HEK293 (cell line): ENCODE results near the gene ZBTB25.

ENCODE experiments used
- CTCF ChIA-PET: fragments of 350-600 bp; formaldehyde crosslinking; extraction: SDS; loops from one replicate; lab custom pipeline; 2021; ENCODE audit warnings: antibody characterized with exemption; lab: Yijun Ruan, JAX
- POLR2A ChIA-PET: fragments of 300-600 bp; formaldehyde crosslinking; extraction: SDS; loops from one replicate; lab custom pipeline; 2020; ENCODE audit warnings: antibody characterized with exemption, inconsistent platforms; lab: Yijun Ruan, JAX
- H3K27ac ChIP-seq: fragments of 200-500 bp; sonication (Bioruptor generic); 2 replicates; pipeline ENCODE4 v1.5.1; 2014; ENCODE audit warnings: low read depth, low read length, control low read depth, inconsistent platforms; ENCODE audit errors: extremely low read depth
- H3K36me3 ChIP-seq, 2 experiments: fragments of 200-500 bp in 1 of 2; sonication (Bioruptor generic) in 1 of 2; 1 replicate in 1 of 2; 2 replicates in 1 of 2; pipeline ENCODE4 v1.5.1; 2014 to 2017; ENCODE audit warnings: inconsistent platforms in 2 of 2, low read length in 2 of 2; ENCODE audit not compliant: control insufficient read depth in 2 of 2, insufficient read depth in 1 of 2
- H3K4me1 ChIP-seq: fragments of 200-500 bp; sonication (Bioruptor generic); 2 replicates; pipeline ENCODE4 v1.5.1; 2014; ENCODE audit warnings: mild to moderate bottlenecking, low read length, inconsistent platforms; ENCODE audit not compliant: control insufficient read depth, insufficient read depth
- H3K4me3 ChIP-seq: 2 replicates; pipeline ENCODE4 v1.5.1; 2011; ENCODE audit warnings: low read depth, mild to moderate bottlenecking, control low read depth, low read length, moderate library complexity
- H3K9me3 ChIP-seq: fragments of 200-500 bp; sonication (Bioruptor generic); 2 replicates; pipeline ENCODE4 v1.5.1; 2014; ENCODE audit warnings: low read depth, low read length, inconsistent platforms; ENCODE audit not compliant: control insufficient read depth, insufficient read depth
- KLF9 ChIP-seq: fragments of 450-650 bp; formaldehyde crosslinking; IDR thresholded peaks from 2 replicates; pipeline ENCODE4 v1.5.1; 2016; ENCODE audit warnings: missing biosample characterization, missing genetic modification characterization, low read depth
- PBX3 ChIP-seq: sonication (generic); formaldehyde crosslinking; IDR thresholded peaks from 2 replicates; pipeline ENCODE4 v1.8.1; 2022; ENCODE audit warnings: mild to moderate bottlenecking, moderate library complexity, missing genetic modification reagents
- SCRT2 ChIP-seq: fragments of 450-650 bp; formaldehyde crosslinking; IDR thresholded peaks from 2 replicates; pipeline ENCODE4 v1.5.1; 2016; ENCODE audit warnings: missing biosample characterization, missing genetic modification characterization
- ZBTB10 ChIP-seq: fragments of 450-650 bp; formaldehyde crosslinking; IDR thresholded peaks from 2 replicates; pipeline ENCODE4 v1.5.1; 2016; ENCODE audit warnings: missing biosample characterization, missing genetic modification characterization
- ZNF10 ChIP-seq: fragments of 450-650 bp; formaldehyde crosslinking; IDR thresholded peaks from 2 replicates; pipeline ENCODE4 v1.5.1; 2017; ENCODE audit warnings: missing biosample characterization, missing genetic modification characterization
- ZNF2 ChIP-seq: fragments of 450-650 bp; formaldehyde crosslinking; IDR thresholded peaks from 2 replicates; pipeline ENCODE4 v1.5.1; 2016; ENCODE audit warnings: missing biosample characterization, missing genetic modification characterization
- ZNF221 ChIP-seq: fragments of 450-650 bp; formaldehyde crosslinking; IDR thresholded peaks from 2 replicates; pipeline ENCODE4 v1.5.1; 2017; ENCODE audit warnings: missing biosample characterization, missing genetic modification characterization, borderline replicate concordance
- ZNF350 ChIP-seq: fragments of 450-650 bp; formaldehyde crosslinking; IDR thresholded peaks from 2 replicates; pipeline ENCODE4 v1.5.0; 2017; ENCODE audit warnings: missing biosample characterization, mild to moderate bottlenecking, missing genetic modification characterization
- ZNF394 ChIP-seq: fragments of 450-650 bp; formaldehyde crosslinking; IDR thresholded peaks from 2 replicates; pipeline ENCODE4 v1.5.1; 2016; ENCODE audit warnings: missing biosample characterization, missing genetic modification characterization, mild to moderate bottlenecking, moderate library complexity, borderline replicate concordance
- ZNF560 ChIP-seq: fragments of 450-650 bp; formaldehyde crosslinking; IDR thresholded peaks from 2 replicates; pipeline ENCODE4 v1.5.1; 2017; ENCODE audit warnings: missing biosample characterization, missing genetic modification characterization, borderline replicate concordance
- ZNF610 ChIP-seq: fragments of 450-650 bp; formaldehyde crosslinking; IDR thresholded peaks from 2 replicates; pipeline ENCODE4 v1.5.1; 2016; ENCODE audit warnings: missing biosample characterization, missing genetic modification characterization, borderline replicate concordance
- ZNF654 ChIP-seq: fragments of 450-650 bp; formaldehyde crosslinking; IDR thresholded peaks from 2 replicates; pipeline ENCODE4 v1.5.1; 2016; ENCODE audit warnings: low read depth, missing biosample characterization, missing genetic modification characterization
- TF ChIP-seq, protein P1 (sequence below): fragments of 450-650 bp; formaldehyde crosslinking; IDR thresholded peaks from 2 replicates; pipeline ENCODE4 v1.5.1; 2016; ENCODE audit warnings: missing biosample characterization, missing genetic modification characterization
- TF ChIP-seq, protein P2 (sequence below): fragments of 450-650 bp; IDR thresholded peaks from 2 replicates; pipeline ENCODE4 v1.5.1; 2018; ENCODE audit warnings: missing biosample characterization, mild to moderate bottlenecking, missing genetic modification characterization
- TF ChIP-seq, protein P3 (sequence below): fragments of 450-650 bp; formaldehyde crosslinking; IDR thresholded peaks from 2 replicates; pipeline ENCODE4 v1.5.1; 2016; ENCODE audit warnings: missing biosample characterization, missing genetic modification characterization
- TF ChIP-seq, protein P4 (sequence below): fragments of 450-650 bp; formaldehyde crosslinking; IDR thresholded peaks from 2 replicates; pipeline ENCODE4 v1.5.1; 2016; ENCODE audit warnings: missing biosample characterization, missing genetic modification characterization
- TF ChIP-seq, protein P5 (sequence below): fragments of 450-650 bp; formaldehyde crosslinking; IDR thresholded peaks from 2 replicates; pipeline ENCODE4 v1.5.1; 2016; ENCODE audit warnings: missing biosample characterization, missing genetic modification characterization

Gene ZBTB25

DNA sequence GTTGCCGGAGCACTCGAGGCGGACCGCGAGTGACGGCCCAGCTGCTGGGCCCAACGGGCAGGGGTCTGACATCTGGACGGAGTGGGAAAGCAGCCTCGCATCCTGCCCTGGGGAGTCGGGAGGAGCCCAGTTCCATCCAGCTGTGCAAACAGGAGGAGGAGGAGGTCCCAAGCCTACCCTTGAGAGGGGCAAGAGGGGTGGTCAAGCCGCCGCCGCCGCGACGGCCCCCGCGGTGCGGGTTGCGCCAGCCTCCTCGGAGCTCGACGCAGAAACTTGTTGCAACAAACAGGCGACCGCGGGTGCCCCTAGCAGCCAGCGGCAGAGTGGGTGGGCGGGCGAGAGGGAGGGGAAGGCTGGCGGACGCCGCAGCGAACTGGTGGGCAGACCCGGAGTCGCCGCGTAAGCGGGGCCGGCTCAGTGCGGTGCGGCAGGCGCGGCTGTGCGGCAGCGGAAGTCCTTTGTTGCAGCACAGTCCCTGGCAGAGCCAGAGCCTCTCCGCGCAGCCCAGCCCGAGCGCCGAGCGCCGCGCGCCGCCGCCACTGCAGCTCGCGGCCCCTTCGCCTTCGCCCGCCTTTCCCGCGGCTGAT lies 765 bp upstream of the ZBTB25 start, which contains the start of gene ZBTB1 (continued):
- TF ChIP-seq, protein P1, sequence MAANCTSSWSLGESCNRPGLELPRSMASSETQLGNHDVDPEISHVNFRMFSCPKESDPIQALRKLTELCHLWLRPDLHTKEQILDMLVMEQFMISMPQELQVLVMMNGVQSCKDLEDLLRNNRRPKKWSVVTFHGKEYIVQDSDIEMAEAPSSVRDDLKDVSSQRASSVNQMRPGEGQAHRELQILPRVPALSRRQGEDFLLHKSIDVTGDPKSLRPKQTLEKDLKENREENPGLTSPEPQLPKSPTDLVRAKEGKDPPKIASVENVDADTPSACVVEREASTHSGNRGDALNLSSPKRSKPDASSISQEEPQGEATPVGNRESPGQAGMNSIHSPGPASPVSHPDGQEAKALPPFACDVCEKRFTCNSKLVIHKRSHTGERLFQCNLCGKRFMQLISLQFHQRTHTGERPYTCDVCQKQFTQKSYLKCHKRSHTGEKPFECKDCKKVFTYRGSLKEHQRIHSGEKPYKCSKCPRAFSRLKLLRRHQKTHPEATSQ, result peak; percentile 2; the same call in 1 of the 2 replicates
- TF ChIP-seq ZNF10 (tag by site-specific recombination), result no peak
- peak; percentile 41; the same call in 1 of the 2 replicates for TF ChIP-seq KLF9 (tag by site-specific recombination)
- no peak for TF ChIP-seq ZNF560 (tag by site-specific recombination)
- no peak for TF ChIP-seq ZNF221
- TF ChIP-seq, protein P2, sequence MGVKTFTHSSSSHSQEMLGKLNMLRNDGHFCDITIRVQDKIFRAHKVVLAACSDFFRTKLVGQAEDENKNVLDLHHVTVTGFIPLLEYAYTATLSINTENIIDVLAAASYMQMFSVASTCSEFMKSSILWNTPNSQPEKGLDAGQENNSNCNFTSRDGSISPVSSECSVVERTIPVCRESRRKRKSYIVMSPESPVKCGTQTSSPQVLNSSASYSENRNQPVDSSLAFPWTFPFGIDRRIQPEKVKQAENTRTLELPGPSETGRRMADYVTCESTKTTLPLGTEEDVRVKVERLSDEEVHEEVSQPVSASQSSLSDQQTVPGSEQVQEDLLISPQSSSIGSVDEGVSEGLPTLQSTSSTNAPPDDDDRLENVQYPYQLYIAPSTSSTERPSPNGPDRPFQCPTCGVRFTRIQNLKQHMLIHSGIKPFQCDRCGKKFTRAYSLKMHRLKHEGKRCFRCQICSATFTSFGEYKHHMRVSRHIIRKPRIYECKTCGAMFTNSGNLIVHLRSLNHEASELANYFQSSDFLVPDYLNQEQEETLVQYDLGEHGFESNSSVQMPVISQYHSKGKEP, result peak; percentile 89
- no peak for TF ChIP-seq ZNF610 (tag by site-specific recombination)
- TF ChIP-seq, protein P3, sequence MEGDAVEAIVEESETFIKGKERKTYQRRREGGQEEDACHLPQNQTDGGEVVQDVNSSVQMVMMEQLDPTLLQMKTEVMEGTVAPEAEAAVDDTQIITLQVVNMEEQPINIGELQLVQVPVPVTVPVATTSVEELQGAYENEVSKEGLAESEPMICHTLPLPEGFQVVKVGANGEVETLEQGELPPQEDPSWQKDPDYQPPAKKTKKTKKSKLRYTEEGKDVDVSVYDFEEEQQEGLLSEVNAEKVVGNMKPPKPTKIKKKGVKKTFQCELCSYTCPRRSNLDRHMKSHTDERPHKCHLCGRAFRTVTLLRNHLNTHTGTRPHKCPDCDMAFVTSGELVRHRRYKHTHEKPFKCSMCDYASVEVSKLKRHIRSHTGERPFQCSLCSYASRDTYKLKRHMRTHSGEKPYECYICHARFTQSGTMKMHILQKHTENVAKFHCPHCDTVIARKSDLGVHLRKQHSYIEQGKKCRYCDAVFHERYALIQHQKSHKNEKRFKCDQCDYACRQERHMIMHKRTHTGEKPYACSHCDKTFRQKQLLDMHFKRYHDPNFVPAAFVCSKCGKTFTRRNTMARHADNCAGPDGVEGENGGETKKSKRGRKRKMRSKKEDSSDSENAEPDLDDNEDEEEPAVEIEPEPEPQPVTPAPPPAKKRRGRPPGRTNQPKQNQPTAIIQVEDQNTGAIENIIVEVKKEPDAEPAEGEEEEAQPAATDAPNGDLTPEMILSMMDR (tag by site-specific recombination), result no peak
- TF ChIP-seq ZNF350 (tag by site-specific recombination), result no peak
- no peak for TF ChIP-seq ZNF654
- TF ChIP-seq, protein P4, sequence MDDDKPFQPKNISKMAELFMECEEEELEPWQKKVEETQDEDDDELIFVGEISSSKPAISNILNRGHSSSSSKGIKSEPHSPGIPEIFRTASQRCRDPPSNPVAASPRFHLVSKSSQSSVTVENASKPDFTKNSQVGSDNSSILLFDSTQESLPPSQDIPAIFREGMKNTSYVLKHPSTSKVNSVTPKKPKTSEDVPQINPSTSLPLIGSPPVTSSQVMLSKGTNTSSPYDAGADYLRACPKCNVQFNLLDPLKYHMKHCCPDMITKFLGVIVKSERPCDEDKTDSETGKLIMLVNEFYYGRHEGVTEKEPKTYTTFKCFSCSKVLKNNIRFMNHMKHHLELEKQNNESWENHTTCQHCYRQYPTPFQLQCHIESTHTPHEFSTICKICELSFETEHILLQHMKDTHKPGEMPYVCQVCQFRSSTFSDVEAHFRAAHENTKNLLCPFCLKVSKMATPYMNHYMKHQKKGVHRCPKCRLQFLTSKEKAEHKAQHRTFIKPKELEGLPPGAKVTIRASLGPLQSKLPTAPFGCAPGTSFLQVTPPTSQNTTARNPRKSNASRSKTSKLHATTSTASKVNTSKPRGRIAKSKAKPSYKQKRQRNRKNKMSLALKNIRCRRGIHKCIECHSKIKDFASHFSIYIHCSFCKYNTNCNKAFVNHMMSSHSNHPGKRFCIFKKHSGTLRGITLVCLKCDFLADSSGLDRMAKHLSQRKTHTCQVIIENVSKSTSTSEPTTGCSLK, result no peak
- TF ChIP-seq, protein P5, sequence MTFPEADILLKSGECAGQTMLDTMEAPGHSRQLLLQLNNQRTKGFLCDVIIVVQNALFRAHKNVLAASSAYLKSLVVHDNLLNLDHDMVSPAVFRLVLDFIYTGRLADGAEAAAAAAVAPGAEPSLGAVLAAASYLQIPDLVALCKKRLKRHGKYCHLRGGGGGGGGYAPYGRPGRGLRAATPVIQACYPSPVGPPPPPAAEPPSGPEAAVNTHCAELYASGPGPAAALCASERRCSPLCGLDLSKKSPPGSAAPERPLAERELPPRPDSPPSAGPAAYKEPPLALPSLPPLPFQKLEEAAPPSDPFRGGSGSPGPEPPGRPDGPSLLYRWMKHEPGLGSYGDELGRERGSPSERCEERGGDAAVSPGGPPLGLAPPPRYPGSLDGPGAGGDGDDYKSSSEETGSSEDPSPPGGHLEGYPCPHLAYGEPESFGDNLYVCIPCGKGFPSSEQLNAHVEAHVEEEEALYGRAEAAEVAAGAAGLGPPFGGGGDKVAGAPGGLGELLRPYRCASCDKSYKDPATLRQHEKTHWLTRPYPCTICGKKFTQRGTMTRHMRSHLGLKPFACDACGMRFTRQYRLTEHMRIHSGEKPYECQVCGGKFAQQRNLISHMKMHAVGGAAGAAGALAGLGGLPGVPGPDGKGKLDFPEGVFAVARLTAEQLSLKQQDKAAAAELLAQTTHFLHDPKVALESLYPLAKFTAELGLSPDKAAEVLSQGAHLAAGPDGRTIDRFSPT (tag by site-specific recombination), result peak; percentile 86
- TF ChIP-seq PBX3 (CRISPR knock-in tag), result no peak

DNA sequence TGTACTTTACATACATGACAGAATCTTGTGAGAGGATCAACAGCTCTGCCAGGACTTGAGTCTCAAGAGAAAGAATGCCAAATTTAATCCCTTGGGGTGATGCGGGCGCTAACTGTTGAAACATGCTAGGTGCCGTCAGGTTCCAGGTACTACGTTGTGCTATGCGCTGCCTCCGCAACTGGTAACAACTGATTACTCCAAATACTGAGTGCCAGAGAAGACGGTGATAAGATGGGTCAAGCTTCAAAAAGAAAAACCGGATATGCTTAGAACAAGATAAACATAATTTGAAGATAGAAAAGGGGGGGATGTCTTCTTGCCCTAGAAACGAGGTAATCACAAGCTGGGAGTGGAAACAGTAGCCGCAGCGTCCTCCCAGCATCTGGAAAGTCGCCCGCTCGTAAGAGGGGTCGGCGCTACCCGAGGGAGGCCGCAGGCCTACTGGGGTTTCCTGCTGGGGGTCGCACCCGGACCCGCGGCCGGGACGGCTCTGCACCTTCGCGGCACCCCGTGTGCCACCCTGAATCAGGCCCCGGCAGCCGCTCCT lies 678 bp downstream of the ZBTB25 start:
- ChIA-PET POLR2A (interaction anchor here (0.7 to 5.2 kb wide), 5 partner anchors 10 to 377 kb away, joined by 3 to 54 read pairs (median 9); partner anchors contain the start of genes HSPA2, MTHFD1 and SPTB), CTCF (interaction anchor here (1.0 kb wide), 3 partner anchors 29 to 134 kb away, joined by 3 to 4 read pairs (median 3); no protein-coding TSS in a partner anchor)
- H3K9me3 ChIP-seq, result no peaks in the 10 kb centered on the region
- H3K36me3 ChIP-seq, result peaks cover 2 to 11% of the 10 kb centered on the region in 2 experiments; a peak in 2 of 3 replicates
- H3K27ac ChIP-seq, result peak overlapping the region; percentile 99
- peaks cover 23% of the 10 kb centered on the region for H3K4me1 ChIP-seq
- peak overlapping the region; percentile 62 for H3K4me3 ChIP-seq
- TF ChIP-seq ZNF394 (0 out of 2 replicates have a peak, but pooled peaks have one; percentile 37), SCRT2 (tag by site-specific recombination) (peak; percentile 54; the same call in 1 of the 2 replicates), ZBTB10 (tag by site-specific recombination) (0 out of 2 replicates have a peak, but pooled peaks have one; percentile 41), ZNF2 (tag by site-specific recombination) (peak; percentile 60; the same call in 1 of the 2 replicates)
